Panc1 (cell line): ENCODE results near the gene IPO11. TPM values are rescaled to one million over a fixed set of nuclear protein-coding genes. Genes with fewer than 3 reads are reported as not detected.

ENCODE experiments used
- ATAC-seq: fragments of 200-7000 bp; cut with Tn5 transposase; 2 replicates; pipeline ENCODE4 v1.9.1; 2020; ENCODE audit warnings: mild to moderate bottlenecking, moderate library complexity
- BruUV-seq: library from RNA; stranded (reverse); fragments of 400-500 nt; replicated peaks from 2 replicates; lab custom pipeline; 2021; lab: Mats Ljungman, UMichigan
- CTCF ChIA-PET: fragments of 300-600 bp; sonication (Branson Sonifier 250); formaldehyde crosslinking; loops from one replicate; lab custom pipeline; 2022; ENCODE audit warnings: antibody characterized with exemption; lab: Charles Lee
- POLR2A ChIA-PET: fragments of 300-600 bp; sonication (Branson Sonifier 250); formaldehyde crosslinking; loops from one replicate; lab custom pipeline; 2022; ENCODE audit warnings: antibody characterized with exemption; lab: Charles Lee
- DNase-seq: peaks from one replicate; pipeline ENCODE4 v3.0.0-alpha.2; 2010; ENCODE audit warnings: low read depth, low spot score
- H3K27ac ChIP-seq: 2 replicates; pipeline ENCODE4 v1.5.1; 2011; ENCODE audit warnings: mild to moderate bottlenecking, low read length, inconsistent platforms
- H3K27me3 ChIP-seq: fragments of 200-500 bp; sonication (Bioruptor generic); 2 replicates; pipeline ENCODE4 v1.6.0; 2014; ENCODE audit warnings: low read length, inconsistent platforms; ENCODE audit not compliant: control insufficient read depth, insufficient read depth
- H3K36me3 ChIP-seq: fragments of 200-500 bp; sonication (Bioruptor generic); 2 replicates; pipeline ENCODE4 v1.5.1; 2014; ENCODE audit warnings: inconsistent platforms, mild to moderate bottlenecking, low read length, moderate library complexity; ENCODE audit not compliant: control insufficient read depth, insufficient read depth
- H3K4me1 ChIP-seq: 2 replicates; pipeline ENCODE4 v1.5.1; 2011; ENCODE audit warnings: inconsistent platforms, mild to moderate bottlenecking, low read length, moderate library complexity; ENCODE audit not compliant: control insufficient read depth, insufficient read depth
- H3K4me3 ChIP-seq, 2 experiments: 2 replicates each; pipeline ENCODE4 v1.5.1; 2011 to 2012; ENCODE audit warnings: low read depth in 2 of 2, low read length in 2 of 2, mild to moderate bottlenecking in 2 of 2, inconsistent platforms in 1 of 2, moderate library complexity in 1 of 2
- H3K9me3 ChIP-seq: fragments of 200-500 bp; sonication (Bioruptor generic); 2 replicates; pipeline ENCODE4 v1.5.1; 2014; ENCODE audit warnings: low read depth, mild to moderate bottlenecking, inconsistent platforms, low read length, moderate library complexity; ENCODE audit not compliant: control insufficient read depth, insufficient read depth
- POLR2AphosphoS5 ChIP-seq: IDR thresholded peaks from 2 replicates; pipeline ENCODE4 v1.6.1; 2012; ENCODE audit warnings: mild to moderate bottlenecking, low read depth, low read length, moderate library complexity
- SIN3A ChIP-seq: IDR thresholded peaks from 2 replicates; pipeline ENCODE4 v1.6.1; 2012; ENCODE audit warnings: low read depth, mild to moderate bottlenecking, low read length, moderate library complexity, borderline replicate concordance; ENCODE audit not compliant: insufficient read depth
- TCF7L2 ChIP-seq: IDR thresholded peaks from 2 replicates; pipeline ENCODE4 v1.6.1; 2011; ENCODE audit warnings: mild to moderate bottlenecking, low read depth, low read length, inconsistent platforms
- in situ Hi-C: cut with HindIII; loops from 2 replicates; pipeline ENCODE4 v1.10.0; 2016; ENCODE audit warnings: low sequenced_read_pairs, low pct_unique_long_range_greater_than_20kb
- intact Hi-C: fragments of 100-400 bp; cut with micrococcal nuclease; formaldehyde crosslinking; loops from one replicate; pipeline ENCODE4 v1.10.0; 2022; ENCODE audit not compliant: unreplicated experiment
- total RNA-seq: library from RNA; stranded (reverse); gene quantifications from one replicate; pipeline ENCODE4 v1.2.1, GENCODE V29; 2021; ENCODE audit not compliant: unreplicated experiment
- TF ChIP-seq, protein P1 (sequence below), 2 experiments: IDR thresholded peaks; 2 replicates each; pipeline ENCODE4 v1.6.1; 2011 to 2012; ENCODE audit warnings: low read depth in 2 of 2, control low read depth in 1 of 2, low read length in 1 of 2, mild to moderate bottlenecking in 1 of 2, moderate library complexity in 1 of 2; ENCODE audit not compliant: insufficient read depth in 1 of 2
- TF ChIP-seq, protein P2 (sequence below): fragments of 450-650 bp; IDR thresholded peaks from 2 replicates; pipeline ENCODE4 v1.5.1; 2017; ENCODE audit warnings: mild to moderate bottlenecking

The IPO11 gene
- total RNA-seq, 1 experiment from 2014 or later: 39.8 TPM

DNA sequence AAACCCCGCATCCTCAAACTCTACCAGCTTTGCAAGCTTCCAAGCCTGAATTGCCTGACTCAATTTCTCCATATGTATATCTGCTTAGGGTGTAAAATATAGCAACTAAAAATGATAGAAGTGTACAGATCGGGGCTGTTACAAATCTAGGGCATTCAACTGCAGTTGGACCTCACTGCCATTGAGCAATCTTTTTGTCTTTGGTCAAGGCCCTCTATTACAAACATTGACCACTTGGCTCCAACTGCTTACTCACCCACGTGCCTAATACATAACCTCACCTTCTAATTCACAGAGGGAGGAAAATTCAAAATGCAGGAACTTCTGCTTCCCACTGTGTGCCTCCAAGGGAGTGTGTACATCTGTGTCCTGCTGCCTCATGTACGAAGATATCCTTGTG lies 176.1 kb downstream of the IPO11 start:
- Histone ChIP-seq H3K27me3 (no peaks in the 10 kb centered on the region), H3K9me3 (no peaks in the 10 kb centered on the region), H3K36me3 (no peaks in the 10 kb centered on the region), H3K4me1 (no peaks in the 10 kb centered on the region), H3K4me3 (no peak overlapping the region), H3K27ac (no peak overlapping the region)
- ATAC-seq: no peak
- in situ Hi-C loops (no loop called here), intact Hi-C loops (no loop called here)
- no TSS peak for BruUV-seq
- ChIA-PET POLR2A (no interaction called here), CTCF (no interaction called here)
- DNase-seq: no peak
- TF ChIP-seq, protein P1, sequence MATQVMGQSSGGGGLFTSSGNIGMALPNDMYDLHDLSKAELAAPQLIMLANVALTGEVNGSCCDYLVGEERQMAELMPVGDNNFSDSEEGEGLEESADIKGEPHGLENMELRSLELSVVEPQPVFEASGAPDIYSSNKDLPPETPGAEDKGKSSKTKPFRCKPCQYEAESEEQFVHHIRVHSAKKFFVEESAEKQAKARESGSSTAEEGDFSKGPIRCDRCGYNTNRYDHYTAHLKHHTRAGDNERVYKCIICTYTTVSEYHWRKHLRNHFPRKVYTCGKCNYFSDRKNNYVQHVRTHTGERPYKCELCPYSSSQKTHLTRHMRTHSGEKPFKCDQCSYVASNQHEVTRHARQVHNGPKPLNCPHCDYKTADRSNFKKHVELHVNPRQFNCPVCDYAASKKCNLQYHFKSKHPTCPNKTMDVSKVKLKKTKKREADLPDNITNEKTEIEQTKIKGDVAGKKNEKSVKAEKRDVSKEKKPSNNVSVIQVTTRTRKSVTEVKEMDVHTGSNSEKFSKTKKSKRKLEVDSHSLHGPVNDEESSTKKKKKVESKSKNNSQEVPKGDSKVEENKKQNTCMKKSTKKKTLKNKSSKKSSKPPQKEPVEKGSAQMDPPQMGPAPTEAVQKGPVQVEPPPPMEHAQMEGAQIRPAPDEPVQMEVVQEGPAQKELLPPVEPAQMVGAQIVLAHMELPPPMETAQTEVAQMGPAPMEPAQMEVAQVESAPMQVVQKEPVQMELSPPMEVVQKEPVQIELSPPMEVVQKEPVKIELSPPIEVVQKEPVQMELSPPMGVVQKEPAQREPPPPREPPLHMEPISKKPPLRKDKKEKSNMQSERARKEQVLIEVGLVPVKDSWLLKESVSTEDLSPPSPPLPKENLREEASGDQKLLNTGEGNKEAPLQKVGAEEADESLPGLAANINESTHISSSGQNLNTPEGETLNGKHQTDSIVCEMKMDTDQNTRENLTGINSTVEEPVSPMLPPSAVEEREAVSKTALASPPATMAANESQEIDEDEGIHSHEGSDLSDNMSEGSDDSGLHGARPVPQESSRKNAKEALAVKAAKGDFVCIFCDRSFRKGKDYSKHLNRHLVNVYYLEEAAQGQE (IDR thresholded peaks at IDR 0.05; ENCODE audit: insufficient read depth in 1 of 2, low read depth in 2 of 2, low read length in 1 of 2): no peak
- TF ChIP-seq POLR2AphosphoS5 (no peak), SIN3A (no peak), TCF7L2 (no peak)
- TF ChIP-seq, protein P2, sequence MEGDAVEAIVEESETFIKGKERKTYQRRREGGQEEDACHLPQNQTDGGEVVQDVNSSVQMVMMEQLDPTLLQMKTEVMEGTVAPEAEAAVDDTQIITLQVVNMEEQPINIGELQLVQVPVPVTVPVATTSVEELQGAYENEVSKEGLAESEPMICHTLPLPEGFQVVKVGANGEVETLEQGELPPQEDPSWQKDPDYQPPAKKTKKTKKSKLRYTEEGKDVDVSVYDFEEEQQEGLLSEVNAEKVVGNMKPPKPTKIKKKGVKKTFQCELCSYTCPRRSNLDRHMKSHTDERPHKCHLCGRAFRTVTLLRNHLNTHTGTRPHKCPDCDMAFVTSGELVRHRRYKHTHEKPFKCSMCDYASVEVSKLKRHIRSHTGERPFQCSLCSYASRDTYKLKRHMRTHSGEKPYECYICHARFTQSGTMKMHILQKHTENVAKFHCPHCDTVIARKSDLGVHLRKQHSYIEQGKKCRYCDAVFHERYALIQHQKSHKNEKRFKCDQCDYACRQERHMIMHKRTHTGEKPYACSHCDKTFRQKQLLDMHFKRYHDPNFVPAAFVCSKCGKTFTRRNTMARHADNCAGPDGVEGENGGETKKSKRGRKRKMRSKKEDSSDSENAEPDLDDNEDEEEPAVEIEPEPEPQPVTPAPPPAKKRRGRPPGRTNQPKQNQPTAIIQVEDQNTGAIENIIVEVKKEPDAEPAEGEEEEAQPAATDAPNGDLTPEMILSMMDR: no peak

DNA sequence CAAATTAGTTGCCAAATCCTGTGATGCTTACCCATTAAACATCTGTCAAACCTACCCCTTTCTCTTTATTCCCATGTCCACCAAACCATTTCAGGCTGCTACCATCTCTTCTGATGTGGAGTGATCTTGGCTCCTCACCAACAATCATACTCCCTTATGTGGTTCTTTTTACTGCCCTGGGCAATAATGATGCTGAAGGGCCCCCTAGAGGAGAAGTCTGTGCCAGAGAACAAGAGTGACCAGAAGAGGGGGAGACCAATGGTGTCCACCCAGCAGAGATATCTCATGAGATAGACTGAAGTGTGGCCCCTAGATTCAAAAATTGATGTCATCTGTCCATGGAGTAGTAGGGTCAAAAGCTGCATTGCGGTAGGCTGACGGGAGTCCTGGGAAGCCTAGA lies 176.9 kb downstream of the IPO11 start:
- in situ Hi-C loops: no loop called here
- ATAC-seq: no peak
- CTCF ChIA-PET: interaction anchor here (0.8 kb wide), 1 partner anchor 11 kb away, joined by 3 read pairs; the partner anchor contains the start of gene LRRC70

More for the DNA sequence above, 176.9 kb downstream of the IPO11 start:
- no peak for DNase-seq
- TF ChIP-seq POLR2AphosphoS5: no peak
- no peak for TF ChIP-seq SIN3A
- TF ChIP-seq TCF7L2: no peak
- TF ChIP-seq, protein P2: peak; percentile 21; the same call in 1 of the 2 replicates
- H3K4me3 ChIP-seq: no peak overlapping the region
- no peaks in the 10 kb centered on the region for H3K4me1 ChIP-seq
- H3K27me3 ChIP-seq: no peaks in the 10 kb centered on the region
- no peaks in the 10 kb centered on the region for H3K36me3 ChIP-seq
- intact Hi-C loops: no loop called here
- no peaks in the 10 kb centered on the region for H3K9me3 ChIP-seq
- POLR2A ChIA-PET: no interaction called here
- no peak overlapping the region for H3K27ac ChIP-seq
- no TSS peak for BruUV-seq
